Neural cell (in vitro differentiated cells): ENCODE results near the gene ACO2. TPM values are rescaled to one million over a fixed set of nuclear protein-coding genes. Genes with fewer than 3 reads are reported as not detected.

Source experiments
- H2AFZ ChIP-seq: fragments of 200-600, 300-800 bp; sonication (generic), shearing (Covaris generic); 2 replicates; pipeline ENCODE4 v1.6.0; 2014; ENCODE audit warnings: low read depth, mild to moderate bottlenecking, antibody characterized with exemption, low read length, moderate library complexity
- H3F3A ChIP-seq: fragments of 200-600 bp; shearing (Covaris generic); 2 replicates; pipeline ENCODE4 v1.6.1; 2016; ENCODE audit warnings: mild to moderate bottlenecking, moderate library complexity, mixed read lengths, antibody characterized with exemption, low read length; ENCODE audit not compliant: insufficient read depth, poor library complexity, severe bottlenecking
- H3K27ac ChIP-seq: fragments of 200-600, 300-800 bp; sonication (generic), shearing (Covaris generic); 2 replicates; pipeline ENCODE4 v1.5.1; 2014; ENCODE audit warnings: mild to moderate bottlenecking, low read length, moderate library complexity
- H3K27me3 ChIP-seq: fragments of 300-800, 200-600 bp; sonication (generic), shearing (Covaris generic); 2 replicates; pipeline ENCODE4 v1.6.0; 2014; ENCODE audit warnings: mild to moderate bottlenecking, low read depth, low read length, moderate library complexity; ENCODE audit not compliant: insufficient read depth
- H3K36me3 ChIP-seq: fragments of 300-800, 200-600 bp; sonication (generic), shearing (Covaris generic); 2 replicates; pipeline ENCODE4 v1.5.1; 2014; ENCODE audit warnings: mild to moderate bottlenecking, antibody characterized with exemption, low read length, moderate library complexity; ENCODE audit not compliant: insufficient read depth
- H3K4me2 ChIP-seq: fragments of 300-800, 200-600 bp; sonication (generic), shearing (Covaris generic); 2 replicates; pipeline ENCODE4 v1.6.0; 2014; ENCODE audit warnings: mild to moderate bottlenecking, low read length
- H3K4me3 ChIP-seq: fragments of 300-800, 200-600 bp; sonication (generic), shearing (Covaris generic); 2 replicates; pipeline ENCODE4 v1.5.1; 2014; ENCODE audit warnings: mild to moderate bottlenecking, low read length, moderate library complexity
- H3K79me2 ChIP-seq: fragments of 200-600 bp; shearing (Covaris generic); replicated peaks from 2 replicates; pipeline ENCODE4 v1.6.0; 2014; ENCODE audit warnings: mild to moderate bottlenecking, low read length, moderate library complexity; ENCODE audit not compliant: insufficient read depth
- H3K9ac ChIP-seq: fragments of 300-800, 200-600 bp; sonication (generic), shearing (Covaris generic); 2 replicates; pipeline ENCODE4 v1.6.1; 2016; ENCODE audit warnings: mild to moderate bottlenecking, low read length, mixed read lengths
- H3K9me2 ChIP-seq: fragments of 200-600 bp; shearing (Covaris generic); 2 replicates; pipeline ENCODE4 v1.6.1; 2016; ENCODE audit warnings: mild to moderate bottlenecking, low read length, mixed read lengths; ENCODE audit not compliant: insufficient read depth
- H3K9me3 ChIP-seq: fragments of 200-600, 300-800 bp; sonication (generic), shearing (Covaris generic); 2 replicates; pipeline ENCODE4 v1.6.1; 2016; ENCODE audit warnings: mild to moderate bottlenecking, mixed run types, low read length, moderate library complexity, mixed read lengths
- H4K20me1 ChIP-seq: fragments of 200-600 bp; shearing (Covaris generic); 2 replicates; pipeline ENCODE4 v1.6.1; 2016; ENCODE audit warnings: mild to moderate bottlenecking, mixed run types; ENCODE audit not compliant: insufficient read depth
- EP300 ChIP-seq: fragments of 450-650 bp; conservative IDR thresholded peaks from 2 replicates; pipeline ENCODE4 v1.6.1; 2014; ENCODE audit warnings: antibody characterized with exemption, mild to moderate bottlenecking, moderate library complexity; ENCODE audit not compliant: poor library complexity, severe bottlenecking
- EZH2 ChIP-seq: fragments of 200-600, 300-800 bp; shearing (Covaris generic), sonication (generic); IDR thresholded peaks from 2 replicates; pipeline ENCODE4 v1.6.1; 2014; ENCODE audit warnings: antibody characterized with exemption, low read length, borderline replicate concordance, mild to moderate bottlenecking; ENCODE audit not compliant: insufficient read depth, poor library complexity, severe bottlenecking
- MXI1 ChIP-seq: fragments of 450-650 bp; conservative IDR thresholded peaks from 2 replicates; pipeline ENCODE4 v1.6.1; 2014; ENCODE audit warnings: antibody characterized with exemption, mild to moderate bottlenecking; ENCODE audit not compliant: poor library complexity, severe bottlenecking
- POLR2AphosphoS5 ChIP-seq: IDR thresholded peaks from 2 replicates; pipeline ENCODE4 v1.6.1; 2012
- RAD21 ChIP-seq: fragments of 450-650 bp; conservative IDR thresholded peaks from 2 replicates; pipeline ENCODE4 v1.6.1; 2014; ENCODE audit warnings: antibody characterized with exemption, mild to moderate bottlenecking, moderate library complexity
- SMC3 ChIP-seq: fragments of 450-650 bp; conservative IDR thresholded peaks from 2 replicates; pipeline ENCODE4 v1.6.1; 2014; ENCODE audit warnings: antibody characterized with exemption, mild to moderate bottlenecking, moderate library complexity; ENCODE audit not compliant: poor library complexity
- TAF1 ChIP-seq: IDR thresholded peaks from 2 replicates; pipeline ENCODE4 v1.6.1; 2012; ENCODE audit warnings: low read depth
- polyA plus RNA-seq: library from polyadenylated mRNA; depleted of rRNA; stranded (reverse); fragments of >200 nt; gene quantifications from 2 replicates; pipeline ENCODE4 v1.2.3, GENCODE V29; 2014
- TF ChIP-seq, protein P1 (sequence below): IDR thresholded peaks from 2 replicates; pipeline ENCODE4 v1.6.1; 2012; ENCODE audit warnings: borderline replicate concordance
- TF ChIP-seq, protein P2 (sequence below): fragments of 450-650 bp; IDR thresholded peaks from 2 replicates; pipeline ENCODE4 v1.5.1; 2014; ENCODE audit warnings: antibody characterized with exemption, mild to moderate bottlenecking, moderate library complexity; ENCODE audit not compliant: poor library complexity, severe bottlenecking

Gene ACO2
- polyA plus RNA-seq, 1 donor from 2014 or later, result 72.3 TPM

DNA sequence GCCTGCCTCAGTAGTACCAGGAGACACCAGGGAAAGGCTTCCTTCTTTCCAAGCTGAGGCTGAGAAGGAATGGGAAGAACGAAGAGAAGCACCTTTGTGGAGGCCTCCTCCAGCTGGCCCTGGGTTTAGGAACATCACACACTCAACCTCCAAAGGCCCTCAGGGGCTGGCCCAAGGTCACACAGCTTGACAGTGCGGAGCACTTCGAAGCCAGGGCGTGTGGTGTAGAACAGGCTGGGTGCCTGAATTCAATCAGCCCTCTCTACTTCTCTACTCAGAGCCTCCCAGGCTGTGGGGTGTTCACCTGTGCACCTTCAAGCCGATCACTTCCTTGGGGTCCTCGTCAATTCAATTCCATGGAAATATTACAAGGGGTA, 91.2 kb downstream of the ACO2 start:
- H4K20me1 ChIP-seq, result no peaks in the 10 kb centered on the region
- TF ChIP-seq EZH2 (no peak), RAD21 (no peak), POLR2AphosphoS5 (no peak), EP300 (no peak), MXI1 (no peak), SMC3 (no peak), TAF1 (no peak)
- TF ChIP-seq, protein P1, sequence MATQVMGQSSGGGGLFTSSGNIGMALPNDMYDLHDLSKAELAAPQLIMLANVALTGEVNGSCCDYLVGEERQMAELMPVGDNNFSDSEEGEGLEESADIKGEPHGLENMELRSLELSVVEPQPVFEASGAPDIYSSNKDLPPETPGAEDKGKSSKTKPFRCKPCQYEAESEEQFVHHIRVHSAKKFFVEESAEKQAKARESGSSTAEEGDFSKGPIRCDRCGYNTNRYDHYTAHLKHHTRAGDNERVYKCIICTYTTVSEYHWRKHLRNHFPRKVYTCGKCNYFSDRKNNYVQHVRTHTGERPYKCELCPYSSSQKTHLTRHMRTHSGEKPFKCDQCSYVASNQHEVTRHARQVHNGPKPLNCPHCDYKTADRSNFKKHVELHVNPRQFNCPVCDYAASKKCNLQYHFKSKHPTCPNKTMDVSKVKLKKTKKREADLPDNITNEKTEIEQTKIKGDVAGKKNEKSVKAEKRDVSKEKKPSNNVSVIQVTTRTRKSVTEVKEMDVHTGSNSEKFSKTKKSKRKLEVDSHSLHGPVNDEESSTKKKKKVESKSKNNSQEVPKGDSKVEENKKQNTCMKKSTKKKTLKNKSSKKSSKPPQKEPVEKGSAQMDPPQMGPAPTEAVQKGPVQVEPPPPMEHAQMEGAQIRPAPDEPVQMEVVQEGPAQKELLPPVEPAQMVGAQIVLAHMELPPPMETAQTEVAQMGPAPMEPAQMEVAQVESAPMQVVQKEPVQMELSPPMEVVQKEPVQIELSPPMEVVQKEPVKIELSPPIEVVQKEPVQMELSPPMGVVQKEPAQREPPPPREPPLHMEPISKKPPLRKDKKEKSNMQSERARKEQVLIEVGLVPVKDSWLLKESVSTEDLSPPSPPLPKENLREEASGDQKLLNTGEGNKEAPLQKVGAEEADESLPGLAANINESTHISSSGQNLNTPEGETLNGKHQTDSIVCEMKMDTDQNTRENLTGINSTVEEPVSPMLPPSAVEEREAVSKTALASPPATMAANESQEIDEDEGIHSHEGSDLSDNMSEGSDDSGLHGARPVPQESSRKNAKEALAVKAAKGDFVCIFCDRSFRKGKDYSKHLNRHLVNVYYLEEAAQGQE, result no peak
- TF ChIP-seq, protein P2, sequence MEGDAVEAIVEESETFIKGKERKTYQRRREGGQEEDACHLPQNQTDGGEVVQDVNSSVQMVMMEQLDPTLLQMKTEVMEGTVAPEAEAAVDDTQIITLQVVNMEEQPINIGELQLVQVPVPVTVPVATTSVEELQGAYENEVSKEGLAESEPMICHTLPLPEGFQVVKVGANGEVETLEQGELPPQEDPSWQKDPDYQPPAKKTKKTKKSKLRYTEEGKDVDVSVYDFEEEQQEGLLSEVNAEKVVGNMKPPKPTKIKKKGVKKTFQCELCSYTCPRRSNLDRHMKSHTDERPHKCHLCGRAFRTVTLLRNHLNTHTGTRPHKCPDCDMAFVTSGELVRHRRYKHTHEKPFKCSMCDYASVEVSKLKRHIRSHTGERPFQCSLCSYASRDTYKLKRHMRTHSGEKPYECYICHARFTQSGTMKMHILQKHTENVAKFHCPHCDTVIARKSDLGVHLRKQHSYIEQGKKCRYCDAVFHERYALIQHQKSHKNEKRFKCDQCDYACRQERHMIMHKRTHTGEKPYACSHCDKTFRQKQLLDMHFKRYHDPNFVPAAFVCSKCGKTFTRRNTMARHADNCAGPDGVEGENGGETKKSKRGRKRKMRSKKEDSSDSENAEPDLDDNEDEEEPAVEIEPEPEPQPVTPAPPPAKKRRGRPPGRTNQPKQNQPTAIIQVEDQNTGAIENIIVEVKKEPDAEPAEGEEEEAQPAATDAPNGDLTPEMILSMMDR, result no peak
- H3K36me3 ChIP-seq, result no peaks in the 10 kb centered on the region
- H3K4me2 ChIP-seq, result peak overlapping the region; percentile 17
- peak overlapping the region; percentile 73 for H3K4me3 ChIP-seq
- peak overlapping the region; percentile 58 for H2AFZ ChIP-seq
- H3F3A ChIP-seq, result no peaks in the 10 kb centered on the region
- H3K27ac ChIP-seq, result peak overlapping the region; percentile 83
- no peaks in the 10 kb centered on the region for H3K9me3 ChIP-seq
- H3K9me2 ChIP-seq, result no peaks in the 10 kb centered on the region
- peak overlapping the region; percentile 82 for H3K9ac ChIP-seq
- H3K79me2 ChIP-seq, result no peaks in the 10 kb centered on the region
- no peaks in the 10 kb centered on the region for H3K27me3 ChIP-seq

DNA sequence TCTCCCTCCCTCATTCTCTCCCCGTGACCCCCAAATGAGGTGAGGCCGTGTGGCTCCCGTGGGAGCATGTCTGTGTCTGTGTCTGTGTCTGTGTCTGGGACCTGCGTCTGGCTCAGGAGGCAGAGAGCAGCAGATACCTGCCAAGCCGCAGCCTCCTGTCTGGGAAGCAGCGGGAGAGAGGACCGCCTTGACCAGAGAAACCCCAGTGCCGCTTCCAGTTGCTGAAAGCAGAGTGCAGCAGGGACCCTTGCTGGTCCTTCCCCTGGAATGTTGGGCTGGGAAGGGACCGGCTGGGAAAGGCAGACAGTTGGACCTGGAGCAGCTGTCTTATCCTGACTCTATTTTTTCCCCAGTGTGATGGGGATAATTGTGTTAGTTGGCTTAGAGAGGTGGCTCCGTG, 92.4 kb downstream of the ACO2 start:
- Histone ChIP-seq H3K4me2 (peak overlapping the region; percentile 84), H3K4me3 (peak overlapping the region; percentile 73), H4K20me1 (no peaks in the 10 kb centered on the region), H3K27me3 (no peaks in the 10 kb centered on the region), H2AFZ (peak overlapping the region; percentile 73), H3K9ac (peak overlapping the region; percentile 82), H3F3A (no peaks in the 10 kb centered on the region), H3K27ac (peak overlapping the region; percentile 83), H3K36me3 (no peaks in the 10 kb centered on the region), H3K9me2 (no peaks in the 10 kb centered on the region), H3K9me3 (no peaks in the 10 kb centered on the region), H3K79me2 (no peaks in the 10 kb centered on the region)
- TF ChIP-seq POLR2AphosphoS5 (no peak), TAF1 (no peak), MXI1 (no peak), RAD21 (no peak), EP300 (no peak), EZH2 (no peak), SMC3 (no peak)
- TF ChIP-seq, protein P1, result no peak
- TF ChIP-seq, protein P2, result no peak
